NCI-H1930 (cell line): ENCODE data around the gene TPSAB1.
"Not testable (repeated sequence)": the region's sequence is repeated elsewhere in the genome, so short reads cannot be mapped to it uniquely, and the experiment has no call there.

ENCODE experiments used
- DNase-seq, 2 experiments: peaks; one replicate each; lab custom pipeline; 2025; lab: John Stamatoyannopoulos, UW

The TPSAB1 gene

GRCh38 chr16:1223355-1224214 is 16.9 kb upstream of the TPSAB1 start:
- no peak for DNase-seq

GRCh38 chr16:1224558-1224957 is 15.9 kb upstream of the TPSAB1 start:
- DNase-seq, result no peak

GRCh38 chr16:1225051-1225451 is 15.5 kb upstream of the TPSAB1 start, which contains the start of gene TPSG1:
Gene TPSG1 (minus strand): TSS chr16:1225268. CDS start chr16:1225252, 16 bp downstream.
- no peak for DNase-seq

GRCh38 chr16:1225728-1226311 is 14.7 kb upstream of the TPSAB1 start:
- DNase-seq, result not testable (repeated sequence)

GRCh38 chr16:1226692-1227091 is 13.8 kb upstream of the TPSAB1 start:
- not testable (repeated sequence) for DNase-seq

GRCh38 chr16:1228227-1228626 is 12.3 kb upstream of the TPSAB1 start:
- DNase-seq, result not testable (repeated sequence)

GRCh38 chr16:1229476-1229875 is 11.0 kb upstream of the TPSAB1 start:
- DNase-seq, result not testable (repeated sequence)

- not testable (repeated sequence) for DNase-seq
Observed at GRCh38 chr16:1230084-1230470, 10.4 kb upstream of the TPSAB1 start, which contains the start of gene TPSB2. Gene TPSB2 (minus strand): TSS chr16:1230184. CDS start chr16:1229951, 233 bp downstream.

GRCh38 chr16:1230471-1231212 is 9.9 kb upstream of the TPSAB1 start:
- not testable (repeated sequence) for DNase-seq

GRCh38 chr16:1231301-1231700 is 9.2 kb upstream of the TPSAB1 start:
- not testable (repeated sequence) for DNase-seq

- DNase-seq, result not testable (repeated sequence)
Observed at GRCh38 chr16:1232049-1232748, 8.3 kb upstream of the TPSAB1 start.

- not testable (repeated sequence) for DNase-seq
Observed at GRCh38 chr16:1236659-1237058, 3.8 kb upstream of the TPSAB1 start.

- DNase-seq, result no peak
Observed at GRCh38 chr16:1237990-1238389, 2.5 kb upstream of the TPSAB1 start.

- not testable (repeated sequence) for DNase-seq
Observed at GRCh38 chr16:1238909-1239308, 1.6 kb upstream of the TPSAB1 start.

GRCh38 chr16:1239575-1239974 is 930 bp upstream of the TPSAB1 start:
- DNase-seq, result not testable (repeated sequence)

- not testable (repeated sequence) for DNase-seq
Observed at GRCh38 chr16:1241081-1241480, 576 bp downstream of the TPSAB1 start.

- not testable (repeated sequence) for DNase-seq
Observed at GRCh38 chr16:1243363-1243762, 2.9 kb downstream of the TPSAB1 start.

GRCh38 chr16:1243907-1244850 is 3.7 kb downstream of the TPSAB1 start:
- not testable (repeated sequence) for DNase-seq

GRCh38 chr16:1244881-1245280 is 4.4 kb downstream of the TPSAB1 start:
- DNase-seq, result no peak

GRCh38 chr16:1245452-1246020 is 5.0 kb downstream of the TPSAB1 start:
- DNase-seq, result no peak
